PC-9 (cell line): ENCODE data around the gene CDC42BPG. TPM values are rescaled to one million over a fixed set of nuclear protein-coding genes. Genes with fewer than 3 reads are reported as not detected.
A peak's percentile ranks its signal among the peaks of the same experiment; 100 is the strongest.

Experiments used
- BruUV-seq: library from RNA; stranded (reverse); fragments of 400-500 nt; replicated peaks from 2 replicates; lab custom pipeline; 2021; lab: Mats Ljungman, UMichigan
- CTCF ChIA-PET: fragments of 300-600 bp; sonication (Branson Sonifier 250); formaldehyde crosslinking; loops from one replicate; lab custom pipeline; 2022; ENCODE audit warnings: antibody characterized with exemption; lab: Charles Lee
- POLR2A ChIA-PET: fragments of 300-600 bp; sonication (Branson Sonifier 250); formaldehyde crosslinking; loops from one replicate; lab custom pipeline; 2022; ENCODE audit warnings: antibody characterized with exemption; ENCODE audit not compliant: unreplicated experiment; lab: Charles Lee
- DNase-seq, 2 experiments: peaks; one replicate each; pipeline versions ENCODE4 v3.0.0 to v3.0.0-alpha.2; 2015 to 2022; ENCODE audit warnings: mixed read lengths in 1 of 2
- H2AFZ ChIP-seq: fragments of 200-600 bp; sonication (generic); 2 replicates; pipeline ENCODE4 v1.8.1; 2017; ENCODE audit warnings: antibody characterized with exemption
- H3F3A ChIP-seq: fragments of 200-600 bp; sonication (generic); 2 replicates; pipeline ENCODE4 v1.8.1; 2017; ENCODE audit warnings: antibody characterized with exemption, mild to moderate bottlenecking, low read depth; ENCODE audit not compliant: insufficient read depth
- H3K27ac ChIP-seq: fragments of 200-600 bp; sonication (generic); 2 replicates; pipeline ENCODE4 v1.6.1; 2016; ENCODE audit warnings: mixed run types
- H3K27me3 ChIP-seq: fragments of 200-600 bp; sonication (generic); 2 replicates; pipeline ENCODE4 v1.6.1; 2016; ENCODE audit warnings: low read depth, mixed run types; ENCODE audit not compliant: insufficient read depth
- H3K36me3 ChIP-seq: fragments of 200-600 bp; sonication (generic); 2 replicates; pipeline ENCODE4 v1.6.1; 2016; ENCODE audit warnings: low read depth, mixed run types
- H3K4me1 ChIP-seq: fragments of 200-600 bp; sonication (generic); replicated peaks from 2 replicates; pipeline ENCODE4 v1.6.1; 2016; ENCODE audit warnings: mixed run types; ENCODE audit not compliant: insufficient read depth
- H3K4me2 ChIP-seq: fragments of 200-600 bp; sonication (generic); 2 replicates; pipeline ENCODE4 v1.6.1; 2017; ENCODE audit warnings: mixed run types
- H3K4me3 ChIP-seq: fragments of 200-600 bp; sonication (generic); 2 replicates; pipeline ENCODE4 v1.6.1; 2016; ENCODE audit warnings: mixed run types
- H3K79me2 ChIP-seq: fragments of 200-600 bp; sonication (generic); 2 replicates; pipeline ENCODE4 v1.6.1; 2017; ENCODE audit warnings: low read depth, mixed run types
- H3K9me2 ChIP-seq: fragments of 200-600 bp; sonication (generic); 2 replicates; pipeline ENCODE4 v1.8.1; 2017; ENCODE audit warnings: mild to moderate bottlenecking; ENCODE audit not compliant: insufficient read depth
- H3K9me3 ChIP-seq: fragments of 200-600 bp; sonication (generic); 2 replicates; pipeline ENCODE4 v1.8.1; 2016; ENCODE audit warnings: low read depth; ENCODE audit not compliant: insufficient read depth
- H4K20me1 ChIP-seq: fragments of 200-600 bp; sonication (generic); 2 replicates; pipeline ENCODE4 v1.8.1; 2017; ENCODE audit not compliant: insufficient read depth
- EZH2 ChIP-seq: fragments of 200-600 bp; sonication (generic); IDR thresholded peaks from 2 replicates; pipeline ENCODE4 v1.8.0; 2017; ENCODE audit warnings: antibody characterized with exemption, low read depth
- intact Hi-C: fragments of 100-400 bp; cut with micrococcal nuclease; formaldehyde crosslinking; loops from one replicate; pipeline ENCODE4 v1.10.0; 2022; ENCODE audit not compliant: unreplicated experiment
- total RNA-seq: library from RNA; stranded (reverse); gene quantifications from 2 replicates; pipeline ENCODE4 v1.2.3, GENCODE V29; 2021
- TF ChIP-seq, protein P1 (sequence below): fragments of 200-600 bp; sonication (generic); conservative IDR thresholded peaks from 2 replicates; pipeline ENCODE4 v1.6.1; 2017; ENCODE audit warnings: mixed run types, antibody characterized with exemption, mild to moderate bottlenecking, moderate library complexity

CDC42BPG gene
- total RNA-seq, 1 experiment from 2014 or later, result 31.3 TPM

DNA sequence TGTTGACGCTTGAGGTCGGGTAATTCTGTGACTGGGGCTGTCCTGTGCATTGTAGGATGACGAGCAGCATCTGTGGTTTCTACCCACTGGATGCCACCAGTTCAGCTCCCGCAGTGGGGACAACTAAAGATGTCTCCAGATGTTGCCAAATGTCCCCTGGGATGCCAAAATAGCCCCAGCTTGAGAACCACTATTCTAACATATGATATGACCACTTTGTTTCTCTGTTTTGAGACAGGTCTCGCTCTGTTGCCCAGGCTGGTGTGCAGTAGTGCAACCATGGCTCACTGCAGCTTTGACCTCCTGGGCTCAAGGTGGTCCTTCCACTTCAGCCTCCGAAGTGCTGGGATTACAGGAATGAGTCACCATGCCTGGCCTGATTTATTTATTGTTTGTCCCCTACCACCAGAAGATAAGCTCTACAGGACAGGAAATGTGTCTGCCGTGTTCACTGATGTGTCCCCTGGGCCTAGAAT lies 29.7 kb downstream of the CDC42BPG start:
- Histone ChIP-seq H3K4me1 (no peaks in the 10 kb centered on the region; the same call in 1 of the 2 replicates), H3K27ac (no peak overlapping the region), H2AFZ (no peak overlapping the region), H3K9me3 (no peaks in the 10 kb centered on the region), H4K20me1 (no peaks in the 10 kb centered on the region), H3K27me3 (no peaks in the 10 kb centered on the region), H3K79me2 (no peaks in the 10 kb centered on the region), H3K4me3 (no peak overlapping the region), H3K4me2 (no peak overlapping the region), H3K9me2 (no peaks in the 10 kb centered on the region), H3K36me3 (no peaks in the 10 kb centered on the region), H3F3A (0 out of 2 replicates have a peak, but pooled peaks cover 4% of the 10 kb centered on the region)
- no peak for DNase-seq
- BruUV-seq, result no TSS peak
- TF ChIP-seq EZH2, result no peak
- TF ChIP-seq, protein P1, sequence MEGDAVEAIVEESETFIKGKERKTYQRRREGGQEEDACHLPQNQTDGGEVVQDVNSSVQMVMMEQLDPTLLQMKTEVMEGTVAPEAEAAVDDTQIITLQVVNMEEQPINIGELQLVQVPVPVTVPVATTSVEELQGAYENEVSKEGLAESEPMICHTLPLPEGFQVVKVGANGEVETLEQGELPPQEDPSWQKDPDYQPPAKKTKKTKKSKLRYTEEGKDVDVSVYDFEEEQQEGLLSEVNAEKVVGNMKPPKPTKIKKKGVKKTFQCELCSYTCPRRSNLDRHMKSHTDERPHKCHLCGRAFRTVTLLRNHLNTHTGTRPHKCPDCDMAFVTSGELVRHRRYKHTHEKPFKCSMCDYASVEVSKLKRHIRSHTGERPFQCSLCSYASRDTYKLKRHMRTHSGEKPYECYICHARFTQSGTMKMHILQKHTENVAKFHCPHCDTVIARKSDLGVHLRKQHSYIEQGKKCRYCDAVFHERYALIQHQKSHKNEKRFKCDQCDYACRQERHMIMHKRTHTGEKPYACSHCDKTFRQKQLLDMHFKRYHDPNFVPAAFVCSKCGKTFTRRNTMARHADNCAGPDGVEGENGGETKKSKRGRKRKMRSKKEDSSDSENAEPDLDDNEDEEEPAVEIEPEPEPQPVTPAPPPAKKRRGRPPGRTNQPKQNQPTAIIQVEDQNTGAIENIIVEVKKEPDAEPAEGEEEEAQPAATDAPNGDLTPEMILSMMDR, result no peak
- POLR2A ChIA-PET, result interaction anchor here (0.7 kb wide), 1 partner anchor 62 kb away, joined by 3 read pairs; no protein-coding TSS in a partner anchor
- intact Hi-C loops, result no loop called here
- CTCF ChIA-PET, result no interaction called here

DNA sequence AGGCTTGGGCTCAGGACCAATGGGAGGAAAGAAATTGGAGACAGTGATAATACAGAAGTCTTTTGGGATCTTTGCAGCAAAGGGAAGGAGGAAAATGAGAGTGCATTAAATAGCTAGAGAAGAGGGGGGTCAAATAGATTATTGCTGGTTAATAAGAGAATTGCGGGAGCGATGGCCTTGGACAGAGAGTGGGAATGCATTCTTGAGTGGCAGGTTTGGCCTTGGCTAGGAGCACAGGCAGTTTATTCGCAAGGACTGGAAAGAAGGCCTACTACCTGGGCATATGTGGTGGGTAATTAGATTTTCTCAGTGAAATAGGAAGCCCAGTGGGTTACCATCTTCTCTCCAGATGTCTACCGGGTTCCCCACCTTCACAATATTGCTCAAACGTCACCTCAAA lies 30.6 kb downstream of the CDC42BPG start:
- Histone ChIP-seq H2AFZ (no peak overlapping the region), H3K27ac (no peak overlapping the region), H4K20me1 (no peaks in the 10 kb centered on the region), H3K79me2 (peaks cover 8% of the 10 kb centered on the region), H3K4me2 (no peak overlapping the region), H3K9me2 (no peaks in the 10 kb centered on the region), H3F3A (peaks cover 10% of the 10 kb centered on the region; the same call in 1 of the 2 replicates), H3K27me3 (no peaks in the 10 kb centered on the region), H3K4me3 (no peak overlapping the region), H3K4me1 (peaks cover 6% of the 10 kb centered on the region; the same call in 1 of the 2 replicates), H3K9me3 (no peaks in the 10 kb centered on the region), H3K36me3 (no peaks in the 10 kb centered on the region)
- POLR2A ChIA-PET, result no interaction called here
- no peak for TF ChIP-seq EZH2
- TF ChIP-seq, protein P1, result no peak
- CTCF ChIA-PET, result no interaction called here
- intact Hi-C loops, result no loop called here
- DNase-seq, result no peak
- BruUV-seq, result no TSS peak

DNA sequence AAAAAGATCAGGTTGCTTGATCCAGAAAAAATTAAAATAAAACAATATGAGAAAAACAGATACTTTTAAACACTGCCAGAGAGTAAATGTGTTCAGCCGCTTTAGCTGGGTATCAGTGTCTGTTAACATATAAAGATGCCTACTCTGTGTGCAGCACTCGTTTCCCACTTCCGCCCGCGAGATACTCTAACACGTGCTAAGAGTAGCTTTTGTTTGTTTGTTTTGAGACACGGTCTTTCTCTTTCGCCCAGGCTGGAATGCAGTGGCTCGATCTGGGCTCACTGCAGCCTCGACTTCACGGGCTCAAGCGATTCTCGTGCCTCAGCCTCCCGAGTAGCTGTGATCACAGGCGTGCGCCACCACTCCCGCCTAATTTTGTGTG lies 33.6 kb downstream of the CDC42BPG start:
- peaks cover 14% of the 10 kb centered on the region; the same call in 1 of the 2 replicates for H3F3A ChIP-seq
- no peaks in the 10 kb centered on the region for H3K27me3 ChIP-seq
- H3K36me3 ChIP-seq, result peaks cover 7% of the 10 kb centered on the region; the same call in 1 of the 2 replicates
- H3K4me1 ChIP-seq, result peaks cover 6% of the 10 kb centered on the region; the same call in 1 of the 2 replicates
- no peak for DNase-seq
- no peaks in the 10 kb centered on the region for H3K9me2 ChIP-seq
- H2AFZ ChIP-seq, result 0 out of 2 replicates have a peak overlapping the region, but pooled peaks have one; percentile 50
- BruUV-seq, result no TSS peak
- CTCF ChIA-PET, result interaction anchor here (0.5 kb wide), 1 partner anchor 122 kb away, joined by 10 read pairs; no protein-coding TSS in a partner anchor
- no peak overlapping the region for H3K27ac ChIP-seq
- H4K20me1 ChIP-seq, result no peaks in the 10 kb centered on the region
- peak overlapping the region; percentile 93; the same call in 1 of the 2 replicates for H3K4me3 ChIP-seq
- intact Hi-C loops, result loop anchor here (1.0 to 2.0 kb wide), 3 partner anchors 31 to 68 kb away; partner anchors contain the start of genes EHD1 and SF1
- H3K4me2 ChIP-seq, result peak overlapping the region; percentile 88
- POLR2A ChIA-PET, result no interaction called here
- TF ChIP-seq, protein P1, result no peak
- no peak for TF ChIP-seq EZH2
- peaks cover 16% of the 10 kb centered on the region for H3K79me2 ChIP-seq
- no peaks in the 10 kb centered on the region for H3K9me3 ChIP-seq
